GM12801 (cell line): Measurements from ENCODE around the gene PLEKHH3.

Experiments used
- TF ChIP-seq, protein P1 (sequence below): IDR thresholded peaks from one replicate; pipeline ENCODE4 v1.5.1; 2011; ENCODE audit warnings: control low read depth; ENCODE audit not compliant: insufficient read length; ENCODE audit errors: extremely low read depth

The PLEKHH3 gene, protein sequence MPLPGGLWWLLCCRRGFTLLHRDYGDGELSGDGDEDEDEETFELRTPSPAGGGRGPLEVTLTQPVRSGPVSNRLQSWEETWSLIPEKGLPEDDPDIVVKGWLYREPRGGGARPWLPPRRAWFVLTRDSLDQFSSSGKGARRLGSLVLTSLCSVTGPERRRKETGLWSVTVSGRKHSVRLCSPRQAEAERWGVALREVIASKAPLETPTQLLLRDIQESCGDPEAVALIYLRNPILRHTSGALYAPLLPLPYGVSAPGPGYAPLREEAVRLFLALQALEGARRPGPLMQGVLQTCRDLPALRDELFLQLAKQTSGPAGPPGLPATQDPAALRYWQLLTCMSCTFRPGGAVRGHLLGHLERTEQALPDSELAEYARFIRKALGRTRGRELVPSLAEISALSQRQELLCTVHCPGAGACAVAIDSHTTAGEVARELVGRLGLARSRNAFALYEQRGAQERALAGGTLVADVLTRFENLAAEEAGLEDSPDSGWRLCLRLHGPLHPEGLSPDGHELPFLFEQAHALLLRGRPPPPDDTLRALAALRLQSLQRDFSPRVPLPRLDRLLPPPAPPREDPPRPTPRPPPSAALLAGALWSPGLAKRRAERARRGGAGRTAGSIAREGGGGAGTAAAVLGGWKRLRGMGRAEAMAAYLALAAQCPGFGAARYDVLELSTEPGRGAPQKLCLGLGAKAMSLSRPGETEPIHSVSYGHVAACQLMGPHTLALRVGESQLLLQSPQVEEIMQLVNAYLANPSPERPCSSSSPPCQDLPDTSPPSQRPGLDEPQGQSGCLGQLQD

DNA sequence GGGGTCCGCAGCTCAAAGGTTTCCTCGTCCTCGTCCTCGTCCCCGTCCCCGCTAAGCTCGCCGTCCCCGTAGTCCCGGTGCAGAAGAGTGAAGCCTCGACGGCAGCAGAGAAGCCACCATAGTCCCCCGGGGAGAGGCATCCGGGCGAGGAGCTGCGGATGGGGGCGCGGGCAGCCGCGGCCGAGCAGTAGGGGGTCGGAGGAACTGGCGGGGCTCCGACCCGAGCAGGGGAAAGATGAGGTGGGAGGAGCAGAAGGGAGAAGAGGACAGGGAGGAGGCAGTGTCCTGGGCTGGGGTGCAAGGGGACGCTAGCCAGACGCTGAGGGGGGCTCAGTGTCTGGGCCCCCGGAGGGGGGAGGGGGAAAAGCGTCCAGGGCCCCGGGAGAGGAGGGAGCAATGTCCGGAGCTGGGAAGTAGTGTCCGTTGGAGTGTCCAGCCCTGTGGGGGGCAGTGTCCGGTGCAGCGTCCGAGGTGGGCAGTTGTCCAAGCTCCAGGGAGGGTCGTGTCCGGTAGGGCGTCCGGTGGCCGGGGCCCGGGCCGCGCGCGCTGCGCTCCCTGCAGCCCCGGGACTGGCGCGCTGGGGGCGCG, at the start of gene PLEKHH3:
PLEKHH3 (minus strand) TSS at position 571 of the 588 bp plus-strand sequence; CDS start at position 140, 431 bp downstream.
- TF ChIP-seq, protein P1, sequence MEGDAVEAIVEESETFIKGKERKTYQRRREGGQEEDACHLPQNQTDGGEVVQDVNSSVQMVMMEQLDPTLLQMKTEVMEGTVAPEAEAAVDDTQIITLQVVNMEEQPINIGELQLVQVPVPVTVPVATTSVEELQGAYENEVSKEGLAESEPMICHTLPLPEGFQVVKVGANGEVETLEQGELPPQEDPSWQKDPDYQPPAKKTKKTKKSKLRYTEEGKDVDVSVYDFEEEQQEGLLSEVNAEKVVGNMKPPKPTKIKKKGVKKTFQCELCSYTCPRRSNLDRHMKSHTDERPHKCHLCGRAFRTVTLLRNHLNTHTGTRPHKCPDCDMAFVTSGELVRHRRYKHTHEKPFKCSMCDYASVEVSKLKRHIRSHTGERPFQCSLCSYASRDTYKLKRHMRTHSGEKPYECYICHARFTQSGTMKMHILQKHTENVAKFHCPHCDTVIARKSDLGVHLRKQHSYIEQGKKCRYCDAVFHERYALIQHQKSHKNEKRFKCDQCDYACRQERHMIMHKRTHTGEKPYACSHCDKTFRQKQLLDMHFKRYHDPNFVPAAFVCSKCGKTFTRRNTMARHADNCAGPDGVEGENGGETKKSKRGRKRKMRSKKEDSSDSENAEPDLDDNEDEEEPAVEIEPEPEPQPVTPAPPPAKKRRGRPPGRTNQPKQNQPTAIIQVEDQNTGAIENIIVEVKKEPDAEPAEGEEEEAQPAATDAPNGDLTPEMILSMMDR = no peak

DNA sequence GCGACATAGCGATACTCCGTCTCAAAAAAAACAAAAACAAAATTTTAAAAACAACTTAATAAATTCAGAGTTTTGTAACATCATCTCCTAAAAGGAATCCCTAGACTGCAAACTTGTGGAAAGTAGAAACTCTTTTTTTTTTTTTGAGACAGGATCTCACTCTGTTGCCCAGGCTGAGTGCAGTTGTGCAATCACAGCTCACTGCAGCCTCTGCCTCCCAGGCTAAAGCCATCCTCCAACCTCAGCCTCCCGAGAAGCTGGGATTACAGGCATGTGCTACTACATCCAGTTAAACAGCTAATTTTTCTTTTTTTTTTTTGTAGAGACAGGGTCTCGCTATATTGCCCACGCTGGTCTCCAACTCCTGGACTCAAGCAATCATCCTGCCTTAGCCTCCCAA, 48.3 kb upstream of the PLEKHH3 start:
- TF ChIP-seq, protein P1 = no peak

DNA sequence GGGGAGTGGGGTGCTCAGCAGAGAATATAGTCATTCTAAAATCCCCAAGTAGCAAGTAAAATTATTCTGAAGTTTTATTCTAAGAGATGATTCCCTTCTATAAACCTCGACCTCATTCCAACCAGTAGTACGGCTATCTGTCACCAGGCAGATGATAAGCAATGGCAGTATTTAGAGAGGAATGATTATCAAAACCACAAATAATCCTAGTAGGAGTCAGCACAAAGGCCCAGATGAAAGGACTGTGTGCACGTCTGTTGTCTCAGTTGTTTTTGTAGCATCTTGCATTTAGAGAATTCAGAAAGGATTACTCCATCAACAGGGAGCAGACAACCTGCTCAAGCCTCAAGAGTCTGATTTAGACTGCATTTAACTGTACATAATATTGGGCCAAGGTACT, 46.8 kb upstream of the PLEKHH3 start:
- TF ChIP-seq, protein P1 = no peak

DNA sequence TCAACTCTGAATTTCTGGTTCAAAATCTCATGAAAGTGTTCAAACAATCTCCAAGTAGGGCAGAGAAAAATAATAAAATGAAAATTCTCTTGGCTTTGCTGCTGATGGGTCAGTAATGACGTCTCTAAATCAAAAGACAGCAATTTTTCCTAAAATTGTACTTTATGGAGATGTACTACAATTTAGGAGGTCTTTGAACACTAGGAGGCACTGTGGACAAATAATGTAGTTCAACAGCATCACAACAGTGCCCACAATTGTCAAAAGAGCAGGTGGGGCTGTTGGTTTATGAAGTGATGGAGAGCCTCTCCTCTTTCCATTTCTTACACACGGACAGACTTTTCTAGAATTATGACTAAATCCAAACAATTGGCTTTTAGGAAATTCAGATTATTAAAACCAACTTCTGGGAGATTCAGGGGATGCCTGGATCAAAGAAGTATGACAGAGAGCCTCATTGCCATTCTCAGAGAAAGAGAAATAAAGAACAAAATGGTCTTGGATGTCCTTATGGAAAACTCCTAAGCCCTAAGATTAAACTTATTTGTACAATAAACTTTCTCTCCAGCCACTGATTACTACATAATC, 44.3 kb upstream of the PLEKHH3 start:
- TF ChIP-seq, protein P1 = no peak

DNA sequence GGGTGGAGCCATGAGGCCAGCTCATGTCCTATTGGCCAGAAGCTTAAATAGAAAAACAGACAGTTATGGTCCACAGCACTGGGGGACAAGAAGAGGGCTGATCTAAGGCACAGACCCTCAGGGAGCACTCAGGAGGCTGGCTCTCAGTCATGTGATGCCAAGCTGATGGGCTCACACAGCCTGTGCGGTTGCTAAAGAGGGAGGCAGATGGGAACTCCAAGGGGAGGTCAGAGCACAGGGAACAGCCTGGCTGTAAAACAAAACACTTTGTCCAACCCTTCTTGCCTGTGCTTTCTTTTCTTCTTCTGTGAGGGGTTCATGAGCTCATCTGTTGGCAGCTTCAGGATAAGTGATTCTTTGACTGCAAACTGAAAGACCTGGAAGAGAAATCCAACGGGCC, 32.8 kb upstream of the PLEKHH3 start:
- TF ChIP-seq, protein P1 = no peak

DNA sequence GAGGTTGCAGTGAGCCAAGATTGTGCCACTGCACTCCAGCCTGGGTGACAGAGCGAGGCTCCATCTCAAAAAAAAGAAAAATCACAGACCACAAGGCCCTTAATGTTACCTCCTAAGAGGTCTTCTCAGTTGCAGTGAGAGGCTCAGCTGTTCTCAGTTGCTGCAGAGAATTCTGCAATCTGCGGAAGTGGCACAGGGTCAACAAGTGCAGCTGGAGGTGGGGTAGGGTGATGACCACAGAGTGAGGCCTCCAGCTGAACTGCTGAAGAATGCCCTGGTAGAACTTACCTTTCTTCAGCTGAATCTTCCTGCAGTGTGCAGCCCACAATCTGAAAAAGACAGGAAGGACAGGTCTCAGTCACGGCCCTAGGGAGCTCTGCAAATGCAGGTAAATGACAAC, 31.8 kb upstream of the PLEKHH3 start:
- TF ChIP-seq, protein P1 = no peak

DNA sequence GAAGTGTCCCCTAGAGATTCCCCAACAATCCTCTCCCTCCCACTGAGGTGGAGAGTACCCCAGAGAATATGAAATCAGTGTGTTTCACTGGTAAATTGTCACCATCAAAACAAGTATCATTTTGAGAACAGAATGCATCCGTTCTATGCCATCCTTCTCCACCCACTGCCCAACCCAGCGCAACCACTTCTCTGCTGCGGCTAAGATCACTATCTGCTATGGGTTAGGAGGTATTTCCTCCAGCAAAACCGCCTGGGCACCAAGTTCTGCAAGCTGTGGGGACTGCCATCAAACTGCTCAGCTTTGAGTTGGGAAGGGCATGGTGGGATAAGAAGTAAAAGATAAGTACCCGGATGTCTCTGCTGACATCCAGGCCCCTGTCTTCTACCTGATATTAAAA, 29.9 kb upstream of the PLEKHH3 start:
- TF ChIP-seq, protein P1 = no peak
